ENCODE measurements around the gene NAALADL1.

- no peak for TF ChIP-seq CTCF (IDR thresholded peaks at IDR 0.05)
- no peak for TF ChIP-seq EP300 (IDR thresholded peaks at IDR 0.05; ENCODE audit: low read depth)
Measured at GRCh38 chr11:65059523-65059922, 1.2 kb upstream of the NAALADL1 start.

All from transverse colon (tissue), 3 donors.